A673 (cell line): Measurements from ENCODE around the gene RSRC1.

ENCODE experiments used
- CTCF ChIP-seq: fragments of 300-800, 200-600 bp; sonication (generic); conservative IDR thresholded peaks from 2 replicates; pipeline ENCODE4 v1.5.1; 2017; ENCODE audit warnings: low read depth, mild to moderate bottlenecking, antibody characterized with exemption, low read length, moderate library complexity, mixed read lengths
- EZH2 ChIP-seq: fragments of 200-600 bp; sonication (generic); IDR thresholded peaks from 2 replicates; pipeline ENCODE4 v1.6.1; 2017; ENCODE audit warnings: borderline replicate concordance, low read depth, mild to moderate bottlenecking, mixed read lengths, antibody characterized with exemption, low read length; ENCODE audit not compliant: poor library complexity, severe bottlenecking

DNA sequence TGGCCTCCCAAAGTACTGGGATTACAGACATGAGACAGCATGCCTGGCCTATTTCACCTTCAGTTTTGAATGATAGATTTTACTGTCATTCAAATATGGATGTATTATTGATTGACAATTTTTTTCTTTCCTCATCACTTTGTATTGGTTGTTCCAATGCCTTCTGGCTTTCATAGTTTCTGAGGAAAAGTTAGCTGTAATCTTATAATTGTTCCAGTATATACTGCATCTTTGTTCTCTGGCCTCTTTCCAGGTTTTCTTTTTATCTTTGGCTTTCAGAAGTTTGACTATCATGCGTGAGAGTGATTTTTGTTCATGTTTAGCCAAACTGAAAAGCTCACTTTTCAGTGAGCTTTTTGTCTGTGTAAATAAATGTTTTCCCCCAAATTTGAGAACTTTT lies 157.1 kb downstream of the RSRC1 start:
- TF ChIP-seq CTCF (no peak), EZH2 (no peak)
